ENCODE results near the gene HLA-DQB1.

HLA-DQB1 gene

GRCh38 chr6:32623693-32624092, 42.8 kb downstream of the HLA-DQB1 start:
- no peak for DNase-seq

- DNase-seq, result no peak
Observed at GRCh38 chr6:32622545-32623401, 43.7 kb downstream of the HLA-DQB1 start.

GRCh38 chr6:32621372-32621771, 45.1 kb downstream of the HLA-DQB1 start:
- DNase-seq, result no peak

- DNase-seq, result no peak
Observed at GRCh38 chr6:32617751-32618150, 48.7 kb downstream of the HLA-DQB1 start.

GRCh38 chr6:32615885-32616532, 50.4 kb downstream of the HLA-DQB1 start:
- DNase-seq, result no peak

- DNase-seq, result no peak
Observed at GRCh38 chr6:32614366-32615081, 51.9 kb downstream of the HLA-DQB1 start.

- no peak for DNase-seq
Observed at GRCh38 chr6:32613475-32613874, 53.0 kb downstream of the HLA-DQB1 start.

- no peak for DNase-seq
Observed at GRCh38 chr6:32610682-32611296, 55.7 kb downstream of the HLA-DQB1 start.

- DNase-seq, result peak; percentile 23
Observed at GRCh38 chr6:32609731-32610640, 56.5 kb downstream of the HLA-DQB1 start.
